ENCODE measurements around the gene SINHCAF.

- TF ChIP-seq NCOA4 (IDR thresholded peaks at IDR 0.05; ENCODE audit: partially characterized antibody) (no peak), CTCF (IDR thresholded peaks at IDR 0.05 in 2 of 3, conservative IDR thresholded peaks at IDR 0.05 in 1 of 3; ENCODE audit: insufficient read depth in 2 of 3, low read depth in 1 of 3, low read length in 3 of 3) (no peak), SETDB1 (IDR thresholded peaks at IDR 0.05; ENCODE audit: low read length) (no peak), THAP7 (CRISPR knock-in tag; IDR thresholded peaks at IDR 0.05) (no peak)
Measured at GRCh38 chr12:31306866-31307265, 19.1 kb downstream of the SINHCAF start.

Data from K562 (cell line).